Heart right ventricle (tissue), 16 donors: ENCODE measurements around the gene TBC1D14. TPM values are rescaled to one million over a fixed set of nuclear protein-coding genes. Genes with fewer than 3 reads are reported as not detected.

Source experiments
- ATAC-seq, 8 donors: fragments of 200-7000 bp; cut with Tn5 transposase; one replicate each; pipeline ENCODE4 v1.9.1; 2020; ENCODE audit warnings: mild to moderate bottlenecking in 8 of 8, moderate library complexity in 8 of 8, moderate number of reproducible peaks in 1 of 8
- DNase-seq, 2 donors: peaks; one replicate each; pipeline ENCODE4 v3.0.0-alpha.2; 2020
- H3K27ac ChIP-seq, 10 donors: fragments of 200-600 bp; sonication (generic) in 2 of 10; one replicate each; pipeline versions ENCODE4 v1.5.0 to v1.8.0; 2020 to 2022; ENCODE audit warnings: mild to moderate bottlenecking in 3 of 10
- H3K27me3 ChIP-seq, 7 donors: fragments of 200-600 bp; one replicate each; pipeline ENCODE4 v1.8.0; 2021 to 2022; ENCODE audit warnings: mild to moderate bottlenecking in 2 of 7
- H3K36me3 ChIP-seq, 9 donors: fragments of 200-600 bp; sonication (generic) in 1 of 9; one replicate each; pipeline versions ENCODE4 v1.5.0 to v1.8.0; 2020 to 2022; ENCODE audit warnings: mild to moderate bottlenecking in 2 of 9
- H3K4me1 ChIP-seq, 9 donors: fragments of 200-600 bp; sonication (generic) in 1 of 9; one replicate each; pipeline versions ENCODE4 v1.5.0 to v1.8.0; 2020 to 2022; ENCODE audit warnings: mild to moderate bottlenecking in 4 of 9
- H3K4me3 ChIP-seq, 10 donors: fragments of 200-600 bp; sonication (generic) in 2 of 10; one replicate each; pipeline versions ENCODE4 v1.5.0 to v1.8.0; 2020 to 2022; ENCODE audit warnings: mild to moderate bottlenecking in 7 of 10, moderate library complexity in 2 of 10
- H3K9me3 ChIP-seq, 11 donors: fragments of 200-600 bp in 10 of 11; sonication (generic) in 2 of 11; one replicate each; pipeline versions ENCODE4 v1.5.0 to v1.8.0; 2013 to 2022; ENCODE audit warnings: mild to moderate bottlenecking in 2 of 11, control low read depth in 1 of 11, moderate library complexity in 1 of 11
- WGBS, 2 donors: extraction: QIAGEN DNeasy Blood & Tissue Kit; methylation state at CpG; one replicate each; pipeline ENCODE4 v1.1.7; 2013; ENCODE audit warnings: inconsistent platforms in 1 of 2; 5-methylcytosine and 5-hydroxymethylcytosine counted together
- intact Hi-C, 10 donors: fragments of 100-400 bp; cut with DNase I; formaldehyde crosslinking; loops; one replicate each; pipeline versions ENCODE4 v1.11.1 to v1.14.2; 2022
- polyA plus RNA-seq, 2 donors: library from polyadenylated mRNA; stranded (reverse); fragments of 200-250 nt; gene quantifications; one replicate each; pipeline ENCODE4 v1.2.3, GENCODE V29; 2013
- total RNA-seq, 10 donors: library from RNA; stranded (reverse); fragmentation: NEBNext Ultra II Directional in 3 of 10; extraction: Animal tissue kit (Norgen Biotek cat#: 25700) in 3 of 10; gene quantifications; one replicate each; pipeline versions ENCODE4 v1.2.1 to v1.2.4, GENCODE V29; 2021 to 2023
- TF ChIP-seq, protein P1 (sequence below), 9 donors: fragments of 200-600 bp; sonication (generic) in 2 of 9; IDR thresholded peaks; one replicate each; pipeline versions ENCODE4 v1.5.0 to v1.8.0; 2021 to 2022; ENCODE audit warnings: antibody characterized with exemption in 9 of 9, mild to moderate bottlenecking in 5 of 9, moderate library complexity in 1 of 9
- donor health status: Arrhythmogenic right ventricular cardiomyopathy.
- donor health status: ischemic (EF 13 %, LVEDD 7.1; RV severe dilation, severe dysfunction).
- donor health status: healthy with polysubstance abuse.
- donor health status: DM: no; HTN: yes; CAD: no.
- donor health status: DM: no; HTN: no; CAD: no.
- donor health status: ischemic (EF 25% LVEDD 6.9; RV normal size, moderate dysfunction).
- donor health status: ischemic (EF 25% LVEDD 5.7; RV mildly dilated, moderate dysfunction).
- donor health status: healthy.
- donor health status: DM: yes; HTN: yes; CAD: no.
- donor health status: Ischemic cardiomyopathy.
- donor health status: ischemic (EF 35%, LVEDD 5.7; RV mildly dilated, moderate dysfunction).
- donor health status: nonischemic (EF 11% LVEDD 7.7; RV severe dilation, severe dysfunction).
- donor health status: DM: yes; HTN: yes; CAD: no.
- donor health status: PGD.
- donor health status: ischemic (EF 29% LVEDD 5.4; RV normal size, mild dysfunction).
- donor health status: nonischemic (EF 23%, LVEDD 6.1; RV moderate dilation, normal function).

Gene TBC1D14
- total and polyA plus RNA-seq, 12 donors = 10.5 to 43.7 (median 32.6) TPM

DNA sequence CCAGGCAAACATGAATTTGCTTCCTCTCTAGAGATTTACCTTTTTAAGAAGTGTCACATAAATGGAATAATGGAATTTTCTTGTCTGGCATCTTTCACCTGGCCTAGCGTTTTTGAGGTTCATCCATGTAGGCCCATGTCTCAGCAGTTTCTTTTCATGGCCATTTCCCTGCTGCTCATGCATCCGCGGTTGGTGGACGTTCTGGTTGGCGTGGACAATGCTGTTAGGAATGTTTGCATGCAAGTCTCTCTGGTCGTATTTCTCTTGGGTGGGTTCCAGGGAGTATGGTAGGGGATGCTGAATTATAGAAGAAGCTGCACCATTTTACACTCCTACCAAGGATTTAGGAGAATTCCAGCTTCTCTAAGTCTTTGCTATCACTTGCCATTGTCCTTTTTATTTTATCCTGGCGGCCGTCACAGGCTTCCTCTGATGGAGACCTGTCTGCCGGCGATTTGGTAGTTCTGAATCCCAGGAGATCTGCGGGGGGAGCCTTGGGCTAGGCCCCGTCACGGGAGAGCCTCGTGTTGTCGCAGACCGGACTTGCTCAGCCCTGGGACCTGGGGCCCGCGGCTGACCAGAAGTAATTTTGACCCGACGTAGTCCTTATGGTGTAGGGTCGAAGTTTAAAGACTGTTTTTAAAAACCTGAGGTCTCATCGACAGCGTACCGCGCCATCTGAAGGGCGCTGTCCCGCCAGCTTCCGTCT is 76.6 kb downstream of the TBC1D14 start:
- peak overlapping the region; percentile 64 to 98 (median 88) for H3K4me3 ChIP-seq
- H3K4me1 ChIP-seq = peaks cover 11 to 77% (median 49%) of the 10 kb centered on the region in 9 donors
- DNase-seq = peak; percentile 47 to 70

DNA sequence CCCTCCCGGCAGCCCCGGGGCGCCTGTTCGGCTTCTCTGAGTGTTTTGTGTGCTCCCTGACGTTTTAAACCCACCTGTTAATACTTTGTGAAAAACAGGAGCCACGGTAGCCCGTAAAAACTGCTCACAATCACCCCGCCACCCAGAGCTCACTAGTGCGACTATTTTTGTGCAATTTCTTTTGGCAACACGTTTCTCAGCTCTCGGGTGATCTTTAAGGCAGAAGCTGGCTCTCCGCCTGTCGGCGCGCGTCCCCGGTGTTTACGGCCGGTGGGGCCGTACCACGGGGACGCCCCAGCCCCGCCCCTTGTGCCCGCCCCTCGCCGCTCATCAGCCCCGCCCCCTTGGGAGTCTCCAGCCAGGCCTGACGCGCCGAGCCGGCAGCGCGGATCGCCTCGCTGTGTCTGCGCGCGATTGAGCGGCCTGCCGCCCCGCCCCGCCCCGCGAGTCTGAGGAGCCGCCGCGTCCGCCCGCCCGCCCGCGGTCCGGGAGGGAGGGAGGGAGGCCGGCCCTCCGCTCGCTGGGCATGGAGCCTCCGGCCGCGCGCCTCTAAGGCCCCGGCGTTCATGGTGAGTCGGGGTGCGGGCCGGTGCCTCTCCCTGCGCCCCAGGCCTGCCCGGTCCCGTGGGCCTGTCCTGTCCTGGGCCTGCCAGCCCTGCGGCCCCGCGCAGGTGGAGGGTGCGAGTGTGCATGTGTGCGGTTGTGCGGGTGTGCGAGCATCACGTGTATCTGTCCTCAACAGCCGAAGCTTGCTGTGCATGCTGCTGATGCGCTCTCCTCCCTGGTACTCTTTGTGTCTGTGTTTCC is 77.4 kb downstream of the TBC1D14 start:
- H3K36me3 ChIP-seq = peaks cover 0 to under 1% (median 0%) of the 10 kb centered on the region in 9 donors
- no peaks in the 10 kb centered on the region for H3K9me3 ChIP-seq
- H3K4me1 ChIP-seq = peaks cover 13 to 85% (median 57%) of the 10 kb centered on the region in 9 donors
- intact Hi-C loops = loop anchor here in 9 of 10 donors (1.0 to 10.0 kb wide), 12 partner anchors 55 to 272 kb away; partner anchors contain the start of genes BLOC1S4 (in 7 of the 9), TBC1D14 (in 6 of the 9), GRPEL1 (in 5 of the 9) and TADA2B (in 4 of the 9)
- peak overlapping the region; percentile 84 to 98 (median 94) for H3K27ac ChIP-seq
- peak overlapping the region; percentile 64 to 98 (median 88) for H3K4me3 ChIP-seq
- ATAC-seq = peak; percentile 95 to 98 (median 96)
- WGBS, 2 donors = 0% methylated on average over 55 to 78 of the region's 78 CpGs
- H3K27me3 ChIP-seq = no peaks in the 10 kb centered on the region
- TF ChIP-seq, protein P1, sequence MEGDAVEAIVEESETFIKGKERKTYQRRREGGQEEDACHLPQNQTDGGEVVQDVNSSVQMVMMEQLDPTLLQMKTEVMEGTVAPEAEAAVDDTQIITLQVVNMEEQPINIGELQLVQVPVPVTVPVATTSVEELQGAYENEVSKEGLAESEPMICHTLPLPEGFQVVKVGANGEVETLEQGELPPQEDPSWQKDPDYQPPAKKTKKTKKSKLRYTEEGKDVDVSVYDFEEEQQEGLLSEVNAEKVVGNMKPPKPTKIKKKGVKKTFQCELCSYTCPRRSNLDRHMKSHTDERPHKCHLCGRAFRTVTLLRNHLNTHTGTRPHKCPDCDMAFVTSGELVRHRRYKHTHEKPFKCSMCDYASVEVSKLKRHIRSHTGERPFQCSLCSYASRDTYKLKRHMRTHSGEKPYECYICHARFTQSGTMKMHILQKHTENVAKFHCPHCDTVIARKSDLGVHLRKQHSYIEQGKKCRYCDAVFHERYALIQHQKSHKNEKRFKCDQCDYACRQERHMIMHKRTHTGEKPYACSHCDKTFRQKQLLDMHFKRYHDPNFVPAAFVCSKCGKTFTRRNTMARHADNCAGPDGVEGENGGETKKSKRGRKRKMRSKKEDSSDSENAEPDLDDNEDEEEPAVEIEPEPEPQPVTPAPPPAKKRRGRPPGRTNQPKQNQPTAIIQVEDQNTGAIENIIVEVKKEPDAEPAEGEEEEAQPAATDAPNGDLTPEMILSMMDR (IDR thresholded peaks at IDR 0.05) = peak in 2 of 9 donors; percentile 27 to 28
- DNase-seq = peak; percentile 94 to 97

More for the DNA sequence above, 76.6 kb downstream of the TBC1D14 start:
- 2% methylated on average over 28 of the region's 28 CpGs for WGBS, 2 donors
- Histone ChIP-seq H3K27ac (peak overlapping the region; percentile 84 to 98 (median 94)), H3K36me3 (peaks cover 0 to 6% (median 0%) of the 10 kb centered on the region in 9 donors), H3K9me3 (no peaks in the 10 kb centered on the region), H3K27me3 (no peaks in the 10 kb centered on the region)
- ATAC-seq = peak; percentile 26 to 76 (median 66)
- intact Hi-C loops = loop anchor here in 9 of 10 donors (2.0 to 10.0 kb wide), 11 partner anchors 56 to 271 kb away; partner anchors contain the start of genes BLOC1S4 (in 7 of the 9), TBC1D14 (in 6 of the 9), GRPEL1 (in 4 of the 9) and TADA2B (in 4 of the 9)
- TF ChIP-seq, protein P1 (IDR thresholded peaks at IDR 0.05) = peak in 2 of 9 donors; percentile 6 to 15

DNA sequence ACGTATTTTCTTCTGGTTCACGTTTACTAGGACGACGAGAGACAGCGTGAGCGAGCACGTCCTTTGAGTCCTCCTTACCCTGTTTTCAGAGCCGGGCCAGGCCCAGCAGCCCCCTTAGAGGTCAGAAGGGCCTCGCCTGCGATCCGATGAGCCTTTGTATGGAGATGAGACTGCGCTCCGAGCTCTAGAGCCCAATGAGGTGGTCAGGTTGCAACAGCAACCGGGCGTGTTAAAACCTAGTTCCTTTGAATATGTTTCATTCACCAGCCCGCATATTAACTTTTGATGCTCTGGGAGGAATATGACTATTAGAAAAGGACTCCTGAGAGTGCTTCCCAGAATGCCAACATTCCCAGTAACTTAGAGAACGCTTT is 77.9 kb downstream of the TBC1D14 start:
- Histone ChIP-seq H3K4me1 (peaks cover 16 to 91% (median 63%) of the 10 kb centered on the region in 9 donors), H3K36me3 (peaks cover 0 to 3% (median 0%) of the 10 kb centered on the region in 9 donors), H3K4me3 (peak overlapping the region; percentile 64 to 98 (median 88)), H3K27me3 (no peaks in the 10 kb centered on the region), H3K9me3 (no peaks in the 10 kb centered on the region), H3K27ac (peak overlapping the region in 9 of 10 donors; percentile 84 to 98 (median 96))
- DNase-seq (no peak), ATAC-seq (peak in 5 of 8 donors; percentile 0 to 14 (median 1))
- TF ChIP-seq, protein P1 (IDR thresholded peaks at IDR 0.05) = no peak
- WGBS, 2 donors = 1 to 2% methylated on average over 17 of the region's 17 CpGs
- intact Hi-C loops = loop anchor here in 9 of 10 donors (1.0 to 10.0 kb wide), 12 partner anchors 55 to 273 kb away; partner anchors contain the start of genes BLOC1S4 (in 7 of the 9), TBC1D14 (in 6 of the 9), GRPEL1 (in 5 of the 9) and TADA2B (in 4 of the 9)
